Prostate gland (tissue), 2 donors: ENCODE results near the gene PRDM7. TPM values are rescaled to one million over a fixed set of nuclear protein-coding genes. Genes with fewer than 3 reads are reported as not detected.
A peak's percentile ranks its signal among the peaks of the same experiment; 100 is the strongest.

ENCODE experiments used
- DNase-seq: peaks from one replicate; pipeline ENCODE4 v3.0.0-alpha.2; 2019; ENCODE audit warnings: low spot score
- H3K27ac ChIP-seq, 2 donors: fragments of 200-600 bp; sonication (generic); 2 replicates each; pipeline ENCODE4 v1.5.1; 2017 to 2019
- H3K27me3 ChIP-seq: fragments of 200-600 bp; sonication (generic); replicated peaks from 2 replicates; pipeline ENCODE4 v1.5.1; 2019; ENCODE audit not compliant: insufficient read depth
- H3K36me3 ChIP-seq, 2 donors: fragments of 200-600 bp; sonication (generic); 1 replicate in 1 of 2; 2 replicates in 1 of 2; pipeline versions ENCODE4 v1.5.1 to v1.8.1; 2017 to 2019
- H3K4me1 ChIP-seq: fragments of 200-600 bp; sonication (generic); replicated peaks from 2 replicates; pipeline ENCODE4 v1.5.1; 2019
- H3K4me3 ChIP-seq, 2 donors: fragments of 200-600 bp; sonication (generic); 2 replicates each; pipeline ENCODE4 v1.5.1; 2017 to 2019
- H3K9me3 ChIP-seq: fragments of 200-600 bp; sonication (generic); 2 replicates; pipeline ENCODE4 v1.5.1; 2017
- POLR2A ChIP-seq: fragments of 450-650 bp; IDR thresholded peaks from one replicate; pipeline ENCODE4 v1.6.1; 2016; ENCODE audit warnings: antibody characterized with exemption, mild to moderate bottlenecking
- POLR2AphosphoS5 ChIP-seq: sonication (generic); formaldehyde crosslinking; IDR thresholded peaks from one replicate; pipeline ENCODE4 v1.6.1; 2017; ENCODE audit warnings: antibody characterized with exemption
- WGBS: methylation state at CpG from one replicate; pipeline ENCODE4 v1.1.5; 2018; 5-methylcytosine and 5-hydroxymethylcytosine counted together
- intact Hi-C: fragments of 100-400 bp; cut with DNase I; formaldehyde crosslinking; loops from one replicate; pipeline ENCODE4 v1.14.2; 2022
- total RNA-seq, 2 donors: library from RNA; depleted of rRNA; stranded (reverse); fragments of >200 nt; gene quantifications; one replicate each; pipeline ENCODE4 v1.1.0, GENCODE V29; 2016
- TF ChIP-seq, protein P1 (sequence below), 4 experiments: fragments of 200-600 bp in 2 of 4; fragments of 450-650 bp in 2 of 4; sonication (generic) in 2 of 4; IDR thresholded peaks; 1 replicate in 3 of 4; 2 replicates in 1 of 4; pipeline ENCODE4 v1.5.1; 2016 to 2019; ENCODE audit warnings: antibody characterized with exemption in 4 of 4, mild to moderate bottlenecking in 2 of 4, moderate library complexity in 2 of 4

The PRDM7 gene
- total RNA-seq, 2 donors from 2014 or later: 0.09 to 0.28 TPM

GRCh38 chr16:90081606-90081970 is 4.5 kb upstream of the PRDM7 start:
- no peak overlapping the region for H3K4me3 ChIP-seq
- H3K9me3 ChIP-seq: no peaks in the 10 kb centered on the region
- no peak for DNase-seq
- H3K27ac ChIP-seq: no peak overlapping the region
- no peaks in the 10 kb centered on the region for H3K4me1 ChIP-seq
- H3K27me3 ChIP-seq: no peaks in the 10 kb centered on the region
- no peaks in the 10 kb centered on the region for H3K36me3 ChIP-seq
- 33% methylated on average over 7 of the region's 7 CpGs for WGBS
- intact Hi-C loops: no loop called here
- no peak for TF ChIP-seq POLR2A
- no peak for TF ChIP-seq POLR2AphosphoS5

GRCh38 chr16:90078579-90078895 is 1.4 kb upstream of the PRDM7 start:
- Histone ChIP-seq H3K36me3 (no peaks in the 10 kb centered on the region), H3K27ac (no peak overlapping the region), H3K9me3 (no peaks in the 10 kb centered on the region), H3K4me3 (no peak overlapping the region), H3K27me3 (no peaks in the 10 kb centered on the region), H3K4me1 (no peaks in the 10 kb centered on the region)
- no peak for DNase-seq
- TF ChIP-seq, protein P1, sequence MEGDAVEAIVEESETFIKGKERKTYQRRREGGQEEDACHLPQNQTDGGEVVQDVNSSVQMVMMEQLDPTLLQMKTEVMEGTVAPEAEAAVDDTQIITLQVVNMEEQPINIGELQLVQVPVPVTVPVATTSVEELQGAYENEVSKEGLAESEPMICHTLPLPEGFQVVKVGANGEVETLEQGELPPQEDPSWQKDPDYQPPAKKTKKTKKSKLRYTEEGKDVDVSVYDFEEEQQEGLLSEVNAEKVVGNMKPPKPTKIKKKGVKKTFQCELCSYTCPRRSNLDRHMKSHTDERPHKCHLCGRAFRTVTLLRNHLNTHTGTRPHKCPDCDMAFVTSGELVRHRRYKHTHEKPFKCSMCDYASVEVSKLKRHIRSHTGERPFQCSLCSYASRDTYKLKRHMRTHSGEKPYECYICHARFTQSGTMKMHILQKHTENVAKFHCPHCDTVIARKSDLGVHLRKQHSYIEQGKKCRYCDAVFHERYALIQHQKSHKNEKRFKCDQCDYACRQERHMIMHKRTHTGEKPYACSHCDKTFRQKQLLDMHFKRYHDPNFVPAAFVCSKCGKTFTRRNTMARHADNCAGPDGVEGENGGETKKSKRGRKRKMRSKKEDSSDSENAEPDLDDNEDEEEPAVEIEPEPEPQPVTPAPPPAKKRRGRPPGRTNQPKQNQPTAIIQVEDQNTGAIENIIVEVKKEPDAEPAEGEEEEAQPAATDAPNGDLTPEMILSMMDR (IDR thresholded peaks at IDR 0.05): no peak
- TF ChIP-seq POLR2A: no peak
- WGBS: 60% methylated on average over 6 of the region's 6 CpGs
- intact Hi-C loops: no loop called here

DNA sequence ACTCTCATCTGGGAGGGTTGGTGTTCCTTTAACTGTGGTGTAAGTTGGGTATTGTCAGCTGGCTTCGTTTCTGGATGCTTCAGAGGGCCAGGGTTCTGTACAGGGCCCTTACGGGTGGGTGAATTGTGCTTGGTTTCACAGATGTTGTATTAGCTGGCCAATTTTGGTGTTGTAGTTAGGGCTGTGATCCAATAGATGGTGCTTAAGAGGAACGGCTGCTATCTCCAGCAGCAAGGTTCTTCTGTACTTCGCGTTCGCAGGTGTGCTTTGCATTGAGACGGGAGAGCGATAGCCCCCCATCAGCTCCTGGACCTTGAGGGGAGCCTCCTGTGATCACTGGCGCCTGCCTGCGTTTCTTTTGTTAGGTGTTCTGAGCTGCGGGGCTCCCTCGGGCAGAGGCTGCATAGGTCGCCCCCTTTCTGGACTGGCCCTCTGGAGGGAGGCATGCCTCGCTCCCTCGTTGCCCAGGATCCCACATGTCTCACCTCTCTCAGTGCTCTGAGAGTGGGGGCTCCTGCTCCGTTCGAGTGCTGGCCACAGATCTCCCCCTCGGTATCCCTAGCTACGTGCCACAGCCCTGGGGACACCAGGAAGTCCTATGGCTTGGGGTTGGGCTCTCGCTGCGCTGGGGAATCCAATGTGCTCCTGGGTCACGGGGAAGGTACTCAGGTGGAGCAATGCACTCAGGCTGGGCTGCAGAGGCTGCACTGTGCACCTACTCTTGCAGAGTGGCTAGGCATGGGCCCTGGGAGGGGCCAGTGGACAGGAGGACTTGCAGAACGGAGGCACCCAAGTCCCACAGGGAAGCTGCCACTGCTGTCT is 837 bp upstream of the PRDM7 start:
- H3K27ac ChIP-seq: peak overlapping the region; percentile 62 to 69
- no peaks in the 10 kb centered on the region for H3K36me3 ChIP-seq
- intact Hi-C loops: no loop called here
- H3K9me3 ChIP-seq: no peaks in the 10 kb centered on the region
- TF ChIP-seq POLR2AphosphoS5 (no peak), POLR2A (no peak)
- TF ChIP-seq, protein P1 (IDR thresholded peaks at IDR 0.05): no peak
- H3K4me1 ChIP-seq: no peaks in the 10 kb centered on the region
- DNase-seq: no peak
- H3K27me3 ChIP-seq: no peaks in the 10 kb centered on the region
- 28% methylated on average over 20 of the region's 23 CpGs for WGBS
- peak overlapping the region; percentile 19 to 34 for H3K4me3 ChIP-seq

DNA sequence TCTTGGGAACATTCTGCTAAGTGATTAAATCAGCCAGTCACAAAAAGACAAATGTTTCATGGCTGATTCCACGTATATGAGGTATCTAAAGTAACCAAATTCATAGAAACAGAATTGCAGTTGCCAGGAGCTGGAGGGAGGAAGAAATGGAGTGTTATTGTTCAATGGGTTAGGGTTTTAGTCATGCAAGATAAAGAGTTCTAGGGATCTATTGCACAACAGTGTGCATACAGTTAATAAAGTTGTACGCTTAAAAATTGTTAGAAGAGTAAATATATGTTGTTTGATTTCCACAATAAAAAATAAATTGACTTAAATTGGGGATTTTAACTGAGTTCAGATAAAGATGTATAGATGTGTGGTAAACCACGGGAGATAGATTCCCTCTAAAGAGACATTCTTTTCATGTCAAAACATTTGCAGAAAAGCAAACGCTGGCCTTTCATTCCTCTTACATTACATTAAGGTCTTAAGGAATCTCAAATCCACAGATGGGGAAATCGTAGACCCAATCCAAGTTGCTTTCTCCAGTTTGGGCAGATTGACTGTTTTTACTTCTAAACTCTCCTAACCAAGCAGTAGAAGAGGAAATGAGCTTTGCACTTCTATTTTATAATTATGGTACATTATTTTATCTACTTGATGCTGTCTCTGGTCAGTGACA is 4.6 kb downstream of the PRDM7 start:
- Histone ChIP-seq H3K27ac (no peak overlapping the region), H3K36me3 (no peaks in the 10 kb centered on the region), H3K4me1 (no peaks in the 10 kb centered on the region), H3K4me3 (no peak overlapping the region), H3K27me3 (no peaks in the 10 kb centered on the region), H3K9me3 (no peaks in the 10 kb centered on the region)
- whole genome bisulfite sequencing: 40% methylated on average over 5 of the region's 5 CpGs
- no peak for DNase-seq
- intact Hi-C loops: no loop called here
- TF ChIP-seq, protein P1 (IDR thresholded peaks at IDR 0.05): no peak
- TF ChIP-seq POLR2AphosphoS5: no peak
- no peak for TF ChIP-seq POLR2A

DNA sequence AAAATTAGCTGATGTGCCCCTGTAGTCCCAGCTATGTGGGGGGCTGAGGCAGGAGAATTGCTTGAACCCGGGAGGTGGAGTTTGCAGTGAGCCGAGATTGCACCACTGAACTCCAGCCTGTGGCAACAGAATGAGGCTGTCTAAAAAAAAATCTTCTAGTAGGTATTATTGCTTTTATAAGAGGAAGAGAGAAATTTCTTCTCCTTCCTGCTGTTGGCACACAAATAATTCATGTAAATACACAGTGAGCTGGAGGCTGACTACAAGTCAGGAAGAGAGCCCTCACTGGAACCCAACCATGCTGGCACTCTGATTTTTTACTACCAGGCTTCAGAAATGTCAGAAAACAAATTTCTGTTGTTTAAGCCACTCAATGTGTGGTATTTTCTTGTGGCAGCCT is 6.7 kb downstream of the PRDM7 start:
- intact Hi-C loops: no loop called here
- Histone ChIP-seq H3K9me3 (no peaks in the 10 kb centered on the region), H3K4me3 (no peak overlapping the region), H3K27ac (no peak overlapping the region), H3K27me3 (no peaks in the 10 kb centered on the region), H3K36me3 (no peaks in the 10 kb centered on the region), H3K4me1 (no peaks in the 10 kb centered on the region)
- WGBS: 47% methylated on average over 2 of the region's 2 CpGs
- DNase-seq: no peak
- TF ChIP-seq POLR2AphosphoS5: no peak
- no peak for TF ChIP-seq POLR2A
- TF ChIP-seq, protein P1 (IDR thresholded peaks at IDR 0.05): no peak
